Measurements from ENCODE around the gene RGS7BP. TPM values are rescaled to one million over a fixed set of nuclear protein-coding genes. Genes with fewer than 3 reads are reported as not detected.

The RGS7BP gene
- total RNA-seq, 1 experiment from 2014 or later = 0.33 TPM

DNA sequence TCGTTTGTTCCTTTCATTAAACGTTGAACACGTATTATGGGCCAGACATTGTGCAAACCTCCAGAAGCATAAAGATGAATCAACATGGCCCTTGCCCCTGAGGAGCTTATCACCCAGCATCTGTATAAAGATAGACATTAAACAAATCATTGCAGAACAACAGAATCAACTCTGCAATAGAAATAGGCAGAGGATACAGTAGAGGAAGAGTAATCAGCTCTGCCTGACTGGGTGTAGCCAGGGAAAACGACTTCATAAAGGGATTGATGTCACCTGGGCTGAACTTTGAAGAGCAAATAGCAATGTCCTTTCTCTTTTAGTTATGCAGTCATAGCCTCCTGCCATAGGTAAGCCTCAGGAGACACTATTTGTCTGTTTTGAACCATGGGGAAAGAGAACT is 13.4 kb downstream of the RGS7BP start:
- no peak overlapping the region for H2BK120ac ChIP-seq (ENCODE audit: low read depth, low read length, poor library complexity, severe bottlenecking)
- no peak overlapping the region for H4K91ac ChIP-seq (ENCODE audit: insufficient read length, low read depth, low read length)
- no peak overlapping the region for H3K4me2 ChIP-seq (ENCODE audit: insufficient read depth, insufficient read length, low read length)
- H3K4me3 Mint-ChIP-seq = no peak overlapping the region
- no peaks in the 10 kb centered on the region for H3K4me1 ChIP-seq (ENCODE audit: insufficient read depth, low read length)
- H4K20me1 ChIP-seq (ENCODE audit: control insufficient read depth, insufficient read depth, insufficient read length) = no peaks in the 10 kb centered on the region
- H3K9me3 Mint-ChIP-seq = no peaks in the 10 kb centered on the region
- H2BK20ac ChIP-seq (ENCODE audit: low read depth, low read length, poor library complexity, severe bottlenecking) = no peak overlapping the region
- H3K9ac ChIP-seq (ENCODE audit: extremely low read depth, insufficient read length, low read length) = no peak overlapping the region
- no peaks in the 10 kb centered on the region for H3K4me1 Mint-ChIP-seq
- no peak overlapping the region for H3K56ac ChIP-seq (ENCODE audit: insufficient read length, low read depth, low read length)
- H3K18ac ChIP-seq (ENCODE audit: insufficient read length, low read depth, low read length) = no peak overlapping the region
- no peak overlapping the region for H3K4ac ChIP-seq (ENCODE audit: low read depth, low read length)
- H3K23me2 ChIP-seq (ENCODE audit: insufficient read length, low read depth, low read length, poor library complexity, severe bottlenecking) = no peaks in the 10 kb centered on the region
- H2BK5ac ChIP-seq (ENCODE audit: insufficient read length, low read length) = no peak overlapping the region
- WGBS (ENCODE audit: extremely low coverage, insufficient read length, low lambda C conversion rate) = no CpG with 5 or more reads among the region's 4 CpGs
- H2BK12ac ChIP-seq (ENCODE audit: insufficient read length, low read depth, low read length) = no peak overlapping the region
- H4K8ac ChIP-seq (replicated peaks; ENCODE audit: insufficient read length, low read depth, low read length) = no peak overlapping the region
- no peak overlapping the region for H3T11ph ChIP-seq (ENCODE audit: low read length)
- H2AK5ac ChIP-seq (ENCODE audit: insufficient read length, low read length) = no peak overlapping the region
- TF ChIP-seq, protein P1, sequence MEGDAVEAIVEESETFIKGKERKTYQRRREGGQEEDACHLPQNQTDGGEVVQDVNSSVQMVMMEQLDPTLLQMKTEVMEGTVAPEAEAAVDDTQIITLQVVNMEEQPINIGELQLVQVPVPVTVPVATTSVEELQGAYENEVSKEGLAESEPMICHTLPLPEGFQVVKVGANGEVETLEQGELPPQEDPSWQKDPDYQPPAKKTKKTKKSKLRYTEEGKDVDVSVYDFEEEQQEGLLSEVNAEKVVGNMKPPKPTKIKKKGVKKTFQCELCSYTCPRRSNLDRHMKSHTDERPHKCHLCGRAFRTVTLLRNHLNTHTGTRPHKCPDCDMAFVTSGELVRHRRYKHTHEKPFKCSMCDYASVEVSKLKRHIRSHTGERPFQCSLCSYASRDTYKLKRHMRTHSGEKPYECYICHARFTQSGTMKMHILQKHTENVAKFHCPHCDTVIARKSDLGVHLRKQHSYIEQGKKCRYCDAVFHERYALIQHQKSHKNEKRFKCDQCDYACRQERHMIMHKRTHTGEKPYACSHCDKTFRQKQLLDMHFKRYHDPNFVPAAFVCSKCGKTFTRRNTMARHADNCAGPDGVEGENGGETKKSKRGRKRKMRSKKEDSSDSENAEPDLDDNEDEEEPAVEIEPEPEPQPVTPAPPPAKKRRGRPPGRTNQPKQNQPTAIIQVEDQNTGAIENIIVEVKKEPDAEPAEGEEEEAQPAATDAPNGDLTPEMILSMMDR (conservative IDR thresholded peaks at IDR 0.05) = no peak
- no peaks in the 10 kb centered on the region for H3K36me3 Mint-ChIP-seq (ENCODE audit: insufficient read depth in 1 of 3, low read depth in 3 of 3)
- no peak overlapping the region for H3K27ac ChIP-seq (ENCODE audit: insufficient read length, low read depth, low read length)
- H3K27me3 Mint-ChIP-seq (ENCODE audit: low read depth) = no peaks in the 10 kb centered on the region; the same call in 1 of the 2 replicates
- no peak overlapping the region for H2AFZ ChIP-seq (ENCODE audit: low read length)
- H3K79me2 ChIP-seq (ENCODE audit: insufficient read depth, low read length) = no peaks in the 10 kb centered on the region
- H3K79me1 ChIP-seq (ENCODE audit: insufficient read depth, low read depth, low read length, poor library complexity, severe bottlenecking) = no peaks in the 10 kb centered on the region
- no peak overlapping the region for H3K14ac ChIP-seq (ENCODE audit: insufficient read depth, low read length)
- no peak for DNase-seq
- H3K9me3 ChIP-seq (ENCODE audit: control insufficient read depth, low read depth, low read length) = no peaks in the 10 kb centered on the region
- no peak overlapping the region for H3K27ac Mint-ChIP-seq
- H4K5ac ChIP-seq (ENCODE audit: insufficient read length, low read depth, low read length) = no peak overlapping the region
- no peak overlapping the region for H3K23ac ChIP-seq (ENCODE audit: insufficient read length, low read depth, low read length)
- no peak overlapping the region for H2BK15ac ChIP-seq (ENCODE audit: low read depth, low read length)
- no peaks in the 10 kb centered on the region for H3K27me3 ChIP-seq (ENCODE audit: insufficient read depth, low read length)

All from H9 (cell line).